ENCODE data around the gene TTC38.

- TF ChIP-seq CTCF (IDR thresholded peaks at IDR 0.05; ENCODE audit: insufficient read depth, low read depth, low read length) (no peak), EZH2 (IDR thresholded peaks at IDR 0.05; ENCODE audit: insufficient read depth, low read length) (no peak)
Measured at GRCh38 chr22:46276563-46276962, 8.8 kb downstream of the TTC38 start.

Measured in astrocyte (in vitro differentiated cells and primary cell).